Hepatocyte (in vitro differentiated cells): ENCODE results near the gene FAF2.

Source experiments
- CTCF ChIP-seq: fragments of 200-600 bp; sonication (generic); IDR thresholded peaks from 2 replicates; pipeline ENCODE4 v1.5.1; 2016; ENCODE audit warnings: antibody characterized with exemption, mild to moderate bottlenecking; ENCODE audit not compliant: poor library complexity
- EZH2 ChIP-seq: fragments of 200-600 bp; sonication (generic); IDR thresholded peaks from 2 replicates; pipeline ENCODE4 v1.6.1; 2016; ENCODE audit warnings: antibody characterized with exemption, mild to moderate bottlenecking, borderline replicate concordance
- EZH2phosphoT487 ChIP-seq: fragments of 200-600 bp; sonication (generic); IDR thresholded peaks from one replicate; pipeline ENCODE4 v1.6.1; 2018; ENCODE audit warnings: antibody characterized with exemption, mild to moderate bottlenecking, low read depth, moderate library complexity; ENCODE audit not compliant: unreplicated experiment, severe bottlenecking

GRCh38 chr5:176414704-176415103 is 33.5 kb upstream of the FAF2 start:
- TF ChIP-seq CTCF = no peak
- TF ChIP-seq EZH2phosphoT487 = no peak
- no peak for TF ChIP-seq EZH2
